Heart left ventricle (tissue), 13 donors: ENCODE results near the gene MICA.

Experiments used
- CTCF ChIP-seq, 12 donors: fragments of 200-600 bp; sonication (generic) in 4 of 12; IDR thresholded peaks; one replicate each; pipeline versions ENCODE4 v1.5.0 to v1.8.0; 2018 to 2022; ENCODE audit warnings: antibody characterized with exemption in 12 of 12, mild to moderate bottlenecking in 5 of 12
- POLR2A ChIP-seq, 2 donors: fragments of 450-650 bp; IDR thresholded peaks; one replicate each; pipeline ENCODE4 v1.6.1; 2017; ENCODE audit warnings: antibody characterized with exemption in 2 of 2, mild to moderate bottlenecking in 2 of 2, moderate library complexity in 2 of 2
- donor health status: ischemic (EF 13 %, LVEDD 7.1; RV severe dilation, severe dysfunction).
- donor health status: DM: no; HTN: yes; CAD: no.
- donor health status: DM: no; HTN: no; CAD: no.
- donor health status: ischemic (EF 25% LVEDD 6.9; RV normal size, moderate dysfunction).
- donor health status: ischemic (EF 25% LVEDD 5.7; RV mildly dilated, moderate dysfunction).
- donor health status: ischemic (EF 35%, LVEDD 5.7; RV mildly dilated, moderate dysfunction).
- donor health status: nonischemic (EF 11% LVEDD 7.7; RV severe dilation, severe dysfunction).
- donor health status: DM: yes; HTN: yes; CAD: no.
- donor health status: PGD.
- donor health status: ischemic (EF 29% LVEDD 5.4; RV normal size, mild dysfunction).
- donor health status: nonischemic (EF 23%, LVEDD 6.1; RV moderate dilation, normal function).

DNA sequence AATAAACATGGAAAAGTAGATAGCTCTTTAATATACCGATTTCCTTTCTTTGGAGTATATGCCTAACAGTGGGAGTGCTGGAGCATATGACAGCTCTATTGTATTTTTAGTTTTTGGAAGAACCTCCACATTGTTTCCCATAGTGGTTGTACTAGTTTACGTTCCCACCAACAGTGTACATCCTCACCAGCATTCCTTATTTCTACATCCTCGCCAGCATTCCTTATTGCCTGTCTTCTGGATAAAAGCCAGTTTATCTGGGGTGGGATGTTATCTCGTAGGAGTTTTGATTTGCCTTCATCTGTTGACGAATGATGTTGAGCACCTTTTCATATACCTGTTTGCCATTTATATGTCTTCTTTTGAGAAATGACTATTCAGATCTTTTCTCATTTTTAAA lies 2.6 kb downstream of the MICA start:
- TF ChIP-seq CTCF (IDR thresholded peaks at IDR 0.05) (no peak), POLR2A (IDR thresholded peaks at IDR 0.05) (no peak)
